Measurements from ENCODE around the gene AFAP1L2.

Gene AFAP1L2

GRCh38 chr10:114276066-114276465, 128.2 kb downstream of the AFAP1L2 start:
- no peak for DNase-seq (ENCODE audit: low read depth in 2 of 3, low spot score in 1 of 3)

DNA sequence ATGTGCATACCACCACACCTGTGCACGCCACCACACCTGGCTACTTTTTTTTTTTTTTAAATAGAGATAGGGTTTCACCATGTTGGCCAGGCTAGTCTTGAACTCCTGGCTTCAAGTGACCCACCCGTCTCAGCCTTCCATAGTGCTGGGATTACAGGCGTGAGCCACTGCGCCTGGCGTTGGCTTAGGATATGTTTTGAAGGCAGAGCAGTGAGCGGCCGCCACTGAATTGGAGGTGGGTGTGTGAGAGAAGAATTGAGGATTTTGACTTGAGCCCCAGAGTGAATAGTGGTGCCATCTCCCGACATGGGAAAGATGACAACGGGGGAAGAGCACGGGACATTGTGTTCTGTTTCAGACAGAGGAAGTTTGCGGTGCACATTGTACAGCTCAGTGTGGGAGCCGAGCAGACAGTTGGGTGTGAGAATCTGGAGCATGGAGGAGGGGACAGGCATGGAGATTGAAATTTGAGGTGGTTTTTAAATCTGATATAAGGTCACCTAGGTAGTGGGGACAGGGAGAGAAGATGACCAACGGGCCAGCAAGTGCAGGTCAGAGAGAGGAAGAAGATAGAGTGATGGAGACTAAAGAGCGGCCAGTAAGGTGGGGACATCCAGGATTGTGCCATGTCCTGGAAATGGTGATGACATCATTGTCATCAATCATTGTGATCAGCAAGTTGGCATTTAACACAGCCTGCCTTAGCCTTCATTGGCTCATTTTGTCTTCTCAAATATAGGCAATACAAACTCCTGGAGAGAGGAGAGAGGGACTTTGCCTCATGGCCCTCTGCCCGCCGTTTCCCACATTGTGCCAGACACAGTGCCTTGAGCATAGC, 129.5 kb downstream of the AFAP1L2 start:
- no peak for DNase-seq (ENCODE audit: low read depth in 2 of 3, low spot score in 1 of 3)

DNA sequence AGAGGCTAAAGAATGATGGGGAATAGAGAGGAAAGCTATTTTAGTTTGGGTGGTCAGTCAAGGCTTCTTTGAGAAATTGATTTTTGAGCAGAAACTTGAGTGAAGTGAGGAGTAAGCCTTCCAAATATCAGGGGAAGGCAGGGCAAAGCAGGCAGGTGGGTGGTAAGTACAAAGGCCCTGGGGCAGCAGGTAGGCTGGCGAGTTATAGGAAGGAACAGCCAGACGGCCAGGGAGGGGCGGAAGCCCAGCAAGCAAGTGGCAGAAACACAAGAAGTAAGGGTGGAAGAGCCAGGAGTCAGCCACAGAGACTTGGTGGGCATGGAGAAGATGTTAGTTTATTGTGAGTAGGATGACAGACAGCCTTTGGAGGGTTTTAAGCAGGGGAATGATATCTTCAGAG, 130.4 kb downstream of the AFAP1L2 start:
- no peak for DNase-seq (ENCODE audit: low read depth in 2 of 3, low spot score in 1 of 3)

GRCh38 chr10:114272696-114273095, 131.6 kb downstream of the AFAP1L2 start:
- no peak for DNase-seq (ENCODE audit: low read depth in 2 of 3, low spot score in 1 of 3)

- no peak for DNase-seq (ENCODE audit: low read depth in 2 of 3, low spot score in 1 of 3)
Observed at GRCh38 chr10:114271779-114272167, 132.5 kb downstream of the AFAP1L2 start.

DNA sequence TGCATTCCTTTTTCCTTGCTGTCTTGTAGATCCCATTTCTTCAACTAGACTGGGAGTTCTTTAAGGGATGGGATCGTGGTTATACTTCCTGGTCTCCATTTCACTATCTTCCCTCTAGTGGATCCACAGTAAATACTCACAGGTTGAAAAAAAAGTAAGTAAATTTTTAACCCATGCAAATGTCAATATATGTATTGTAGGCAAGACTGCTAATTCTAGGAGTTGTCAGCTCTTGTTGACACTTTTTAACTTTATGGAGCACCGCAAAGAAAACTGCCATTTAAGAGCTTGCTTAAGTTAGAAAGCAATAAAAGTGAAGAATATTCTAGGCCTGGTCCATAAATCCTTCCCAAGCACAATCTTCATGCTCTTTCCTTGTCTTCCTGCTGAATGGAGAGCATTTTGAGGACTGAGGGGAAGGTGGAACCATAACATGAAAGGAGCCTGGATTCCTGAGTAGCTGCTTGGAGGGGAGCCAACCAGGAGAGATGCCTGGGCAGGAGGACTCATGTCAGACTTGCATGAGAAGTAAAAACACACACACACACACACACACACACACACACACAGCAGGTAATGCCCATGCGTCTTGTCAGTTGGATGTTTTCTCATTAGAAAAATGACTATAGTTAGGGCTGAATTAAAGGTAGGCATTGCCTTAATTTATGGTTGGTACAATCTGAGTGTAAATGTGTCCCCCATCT, 133.1 kb downstream of the AFAP1L2 start:
- no peak for DNase-seq (ENCODE audit: low read depth in 2 of 3, low spot score in 1 of 3)

DNA sequence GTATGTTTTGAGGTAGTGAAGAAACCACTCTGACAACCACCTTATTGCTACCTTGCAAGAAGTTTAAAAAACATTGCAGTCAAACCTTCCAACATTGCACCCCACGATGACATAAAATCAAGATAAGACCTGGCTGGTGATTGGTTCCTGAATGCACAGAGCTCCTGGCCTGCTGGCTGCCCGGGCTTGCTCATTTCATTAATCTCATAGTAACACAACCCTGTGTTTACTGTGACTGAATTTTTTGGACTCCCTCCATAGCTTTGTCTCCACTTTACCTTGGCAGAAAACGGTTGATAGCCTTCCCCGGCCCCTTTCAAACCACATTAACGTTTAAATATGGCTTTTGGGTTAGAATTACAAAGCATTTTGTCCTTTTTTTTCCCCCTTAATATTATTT, 137.8 kb downstream of the AFAP1L2 start:
- DNase-seq (ENCODE audit: low read depth in 2 of 3, low spot score in 1 of 3): no peak

DNA sequence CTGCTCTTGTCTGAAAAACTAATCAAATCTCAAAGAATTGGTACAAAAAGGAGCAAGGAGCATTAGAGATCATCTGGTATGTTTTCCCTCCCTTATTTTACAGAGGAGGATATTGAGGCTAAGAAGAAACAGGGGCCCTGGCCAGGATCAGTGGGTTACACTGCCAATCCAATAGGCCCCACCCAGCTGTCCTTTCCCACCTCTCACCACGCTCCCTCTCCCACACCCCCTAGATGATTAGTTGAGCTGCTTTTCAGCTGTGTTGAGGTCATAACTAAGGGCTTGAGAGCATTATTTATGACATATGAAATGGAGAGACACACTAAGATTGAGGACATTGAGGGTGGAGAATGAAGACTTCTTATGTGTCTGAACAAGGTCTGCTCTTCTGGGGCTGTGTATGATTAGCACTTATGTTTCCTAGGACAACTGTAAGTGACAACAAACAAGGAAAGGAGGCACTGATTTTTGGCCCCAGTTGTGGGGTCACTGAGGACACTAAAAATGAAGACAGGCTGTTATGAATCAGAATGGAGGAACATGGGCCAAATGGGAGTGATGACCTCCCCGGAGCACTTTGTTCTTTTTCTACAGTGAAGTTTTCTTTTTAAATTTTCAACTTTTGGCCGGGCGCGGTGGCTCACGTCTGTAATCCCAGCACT, 138.8 kb downstream of the AFAP1L2 start:
- DNase-seq (ENCODE audit: low read depth in 2 of 3, low spot score in 1 of 3): no peak

DNA sequence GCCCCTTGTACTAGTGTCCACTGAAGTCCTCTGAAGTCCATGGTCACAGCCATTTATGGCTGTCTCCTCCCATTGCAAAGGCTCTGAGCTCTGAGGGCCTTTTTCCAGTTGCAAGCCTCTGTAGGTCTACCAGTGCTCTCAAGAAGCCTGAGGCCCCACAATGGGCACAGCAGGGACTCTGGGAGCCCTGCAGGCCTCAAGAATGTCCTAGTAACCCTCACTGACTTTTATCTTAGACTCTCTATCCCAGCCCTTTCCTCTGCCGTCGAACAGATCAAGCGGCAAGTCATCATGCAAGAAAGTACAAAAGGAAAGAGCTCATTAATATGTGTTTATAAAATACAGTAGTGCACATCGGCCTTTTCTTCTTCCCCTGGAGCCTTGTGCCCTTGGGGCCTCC, 141.8 kb downstream of the AFAP1L2 start:
- DNase-seq (ENCODE audit: low read depth in 2 of 3, low spot score in 1 of 3): no peak

DNA sequence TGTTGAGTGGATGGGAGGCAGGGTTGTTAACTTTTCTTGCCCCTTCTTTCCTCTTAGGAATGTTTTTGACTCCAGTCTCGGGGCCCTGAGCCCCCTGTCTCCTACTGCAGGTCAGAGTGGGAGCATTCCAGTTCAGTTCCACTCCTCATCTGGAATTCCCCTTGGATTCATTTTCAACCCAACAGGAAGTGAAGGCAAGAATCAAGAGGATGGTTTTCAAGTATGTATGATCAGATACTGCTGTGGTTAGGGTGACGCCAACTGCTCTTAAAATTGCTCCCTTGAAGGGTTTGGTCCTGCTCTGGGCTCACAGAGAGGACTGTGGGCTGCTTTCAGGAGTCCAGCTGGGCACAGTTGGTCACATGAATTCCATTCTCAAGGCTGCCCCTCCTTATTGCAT, 143.2 kb downstream of the AFAP1L2 start:
- no peak for DNase-seq (ENCODE audit: low read depth in 2 of 3, low spot score in 1 of 3)

- no peak for DNase-seq (ENCODE audit: low read depth in 2 of 3, low spot score in 1 of 3)
Observed at GRCh38 chr10:114260366-114260765, 143.9 kb downstream of the AFAP1L2 start.

GRCh38 chr10:114259824-114260223, 144.5 kb downstream of the AFAP1L2 start:
- DNase-seq (ENCODE audit: low read depth in 2 of 3, low spot score in 1 of 3): no peak

GRCh38 chr10:114258274-114258840, 145.9 kb downstream of the AFAP1L2 start:
- no peak for DNase-seq (ENCODE audit: low read depth in 2 of 3, low spot score in 1 of 3)

DNA sequence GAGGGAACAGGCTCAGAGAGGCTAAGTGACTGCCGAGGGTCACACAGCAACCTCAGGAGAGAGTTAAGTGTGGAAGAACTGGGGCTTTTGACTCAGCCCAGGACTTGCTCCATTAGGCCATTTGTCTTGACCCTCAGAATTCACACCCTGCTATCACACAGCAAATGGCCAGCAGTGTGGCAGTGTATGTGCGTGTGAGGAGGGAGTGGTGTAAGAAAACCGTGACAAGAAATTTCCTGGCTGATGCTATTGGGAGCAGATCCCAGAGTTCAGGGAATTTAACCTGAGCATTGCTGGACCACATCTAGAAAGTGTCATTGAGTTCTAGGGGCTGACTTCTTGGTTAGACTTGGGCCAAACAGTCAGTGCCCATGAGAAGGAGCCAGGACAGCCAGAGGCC, 146.8 kb downstream of the AFAP1L2 start:
- DNase-seq (ENCODE audit: low read depth in 2 of 3, low spot score in 1 of 3): no peak

GRCh38 chr10:114256822-114257221, 147.5 kb downstream of the AFAP1L2 start:
- no peak for DNase-seq (ENCODE audit: low read depth in 2 of 3, low spot score in 1 of 3)

- DNase-seq (ENCODE audit: low read depth in 2 of 3, low spot score in 1 of 3): no peak
Observed at GRCh38 chr10:114256008-114256765, 148.1 kb downstream of the AFAP1L2 start.

- DNase-seq (ENCODE audit: low read depth in 2 of 3, low spot score in 1 of 3): no peak
Observed at GRCh38 chr10:114255227-114255626, 149.1 kb downstream of the AFAP1L2 start.

DNA sequence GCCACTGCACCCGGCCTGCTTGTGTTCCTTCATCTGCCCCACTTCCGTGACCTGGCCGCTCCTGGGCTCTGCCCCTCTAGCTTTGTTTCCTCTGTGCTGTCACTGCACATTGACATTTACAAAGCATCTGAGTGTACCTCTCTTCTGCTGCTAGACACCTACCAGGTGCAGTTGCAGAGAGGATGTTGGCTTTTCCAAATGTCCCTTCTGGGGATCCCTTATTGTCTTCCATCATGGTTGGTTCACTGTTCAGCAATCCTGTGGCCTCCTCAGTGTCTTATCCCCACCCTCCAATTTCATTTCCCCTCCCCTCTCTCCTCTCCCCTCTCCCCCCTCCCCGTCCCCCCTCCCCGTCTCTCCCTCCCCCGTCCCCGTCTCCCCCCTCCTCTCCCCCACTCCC, 151.4 kb downstream of the AFAP1L2 start:
- DNase-seq (ENCODE audit: low read depth in 2 of 3, low spot score in 1 of 3): no peak

DNA sequence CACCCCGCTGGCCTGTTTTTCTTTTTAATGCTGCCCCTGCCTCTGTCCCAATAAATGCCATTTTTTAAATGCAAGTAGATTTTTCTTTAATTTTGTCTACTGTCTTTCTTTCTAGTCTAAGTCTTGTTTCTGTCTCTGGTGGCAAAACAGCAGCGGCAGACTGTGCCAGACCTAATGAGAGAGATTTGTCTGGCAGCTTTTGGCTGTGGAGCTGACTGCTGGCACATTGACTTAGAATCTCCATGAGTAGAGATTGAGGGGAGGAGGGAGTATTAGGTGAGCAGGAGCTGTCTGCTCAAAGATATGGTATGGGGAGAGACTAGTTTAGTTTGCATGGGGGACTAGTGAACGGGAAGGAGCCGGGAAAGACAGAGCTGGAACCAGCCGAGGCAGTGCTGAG, 152.2 kb downstream of the AFAP1L2 start:
- no peak for DNase-seq (ENCODE audit: low read depth in 2 of 3, low spot score in 1 of 3)

DNA sequence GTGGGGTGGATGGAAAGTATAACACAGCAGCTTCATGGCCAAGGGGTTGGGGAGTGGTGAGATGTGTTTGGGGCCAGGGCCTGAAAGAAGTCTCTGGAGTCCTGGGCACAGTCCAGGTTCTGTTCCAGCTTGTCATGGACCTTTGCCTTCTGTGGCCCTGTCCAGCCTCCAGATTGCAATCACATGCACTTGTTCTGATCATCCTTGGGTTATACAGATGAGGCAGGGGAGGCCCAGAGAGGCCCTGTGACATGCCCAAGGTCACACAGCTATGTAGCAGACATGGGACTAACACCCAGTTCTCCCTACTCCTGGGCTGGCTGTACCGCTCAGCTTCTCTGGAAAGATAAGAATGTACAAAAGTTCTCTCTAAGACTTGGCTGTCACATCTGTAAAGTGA, 153.6 kb downstream of the AFAP1L2 start:
- no peak for DNase-seq (ENCODE audit: low read depth in 2 of 3, low spot score in 1 of 3)

DNA sequence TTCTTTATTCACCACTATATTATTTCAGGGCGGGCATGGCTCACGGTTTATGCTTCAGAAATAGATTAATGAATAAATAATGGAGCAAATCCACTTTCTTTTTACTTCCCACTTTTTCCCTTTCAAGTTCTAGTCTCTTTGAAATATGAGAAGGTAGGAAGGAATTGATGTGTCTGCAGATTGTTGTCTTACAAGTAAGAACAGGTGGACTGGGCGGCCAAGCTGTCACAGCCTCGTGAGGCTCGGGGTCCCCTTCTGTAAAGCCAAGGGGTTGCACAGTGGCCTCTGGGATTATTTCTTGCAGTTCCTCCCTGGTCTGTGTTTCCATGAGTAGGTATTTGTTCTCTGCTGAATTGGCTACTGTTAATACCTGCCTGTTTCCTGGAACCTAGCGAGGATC, 154.1 kb downstream of the AFAP1L2 start:
- DNase-seq (ENCODE audit: low read depth in 2 of 3, low spot score in 1 of 3): no peak

Measured in stimulated activated CD4-positive, alpha-beta T cell treated with anti-CD3 and anti-CD28 coated beads, Interleukin-12 subunit alpha, Interleukin-12 subunit beta, amount 100 ng/mL, for 48 hours (primary cell).